ENCODE measurements around the gene CHRNA4.
"Not testable (repeated sequence)": the region's sequence is repeated elsewhere in the genome, so short reads cannot be mapped to it uniquely, and the experiment has no call there.

CHRNA4 gene

DNA sequence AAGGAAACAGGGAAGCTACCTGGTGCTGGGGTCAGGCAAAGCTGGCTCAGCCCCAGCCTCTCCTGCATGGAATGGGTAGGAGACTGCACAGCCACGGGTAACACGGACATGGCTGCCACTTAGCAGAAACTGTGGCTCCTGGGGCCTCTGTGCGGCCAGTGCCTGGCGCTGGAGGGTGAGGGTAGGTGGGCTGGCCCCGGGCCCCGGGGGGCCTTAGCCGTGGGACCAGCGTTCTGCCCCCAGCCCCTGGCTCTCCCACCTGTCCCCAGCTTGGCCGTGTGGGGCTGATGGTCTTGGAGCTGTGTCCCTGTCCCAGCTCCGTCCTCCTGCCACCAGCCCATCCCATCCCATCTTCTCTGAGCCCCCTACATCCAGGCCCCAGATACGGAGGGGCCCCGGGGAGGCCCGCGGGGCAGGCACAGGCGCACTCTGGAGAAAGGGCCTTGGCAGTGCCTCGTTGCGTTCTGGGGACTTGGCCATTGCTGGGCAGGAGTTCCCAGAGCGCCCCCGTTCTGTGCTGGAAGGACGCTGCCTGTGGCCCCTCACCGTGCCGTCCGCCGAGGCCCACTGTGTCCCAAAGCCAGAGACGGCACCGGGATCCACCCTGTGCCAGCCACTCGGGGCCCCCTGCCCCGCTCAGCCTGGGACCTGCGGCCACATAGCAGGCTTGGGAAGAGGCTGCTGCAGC is 12.2 kb downstream of the CHRNA4 start:
- DNase-seq (ENCODE audit: low spot score) = no peak

- no peak for DNase-seq (ENCODE audit: low spot score)
These were observed 13.0 kb downstream of the CHRNA4 start for GRCh38 chr20:63347950-63348827.

- DNase-seq (ENCODE audit: low spot score) = no peak
These were observed 13.9 kb downstream of the CHRNA4 start for GRCh38 chr20:63347081-63347741.

DNA sequence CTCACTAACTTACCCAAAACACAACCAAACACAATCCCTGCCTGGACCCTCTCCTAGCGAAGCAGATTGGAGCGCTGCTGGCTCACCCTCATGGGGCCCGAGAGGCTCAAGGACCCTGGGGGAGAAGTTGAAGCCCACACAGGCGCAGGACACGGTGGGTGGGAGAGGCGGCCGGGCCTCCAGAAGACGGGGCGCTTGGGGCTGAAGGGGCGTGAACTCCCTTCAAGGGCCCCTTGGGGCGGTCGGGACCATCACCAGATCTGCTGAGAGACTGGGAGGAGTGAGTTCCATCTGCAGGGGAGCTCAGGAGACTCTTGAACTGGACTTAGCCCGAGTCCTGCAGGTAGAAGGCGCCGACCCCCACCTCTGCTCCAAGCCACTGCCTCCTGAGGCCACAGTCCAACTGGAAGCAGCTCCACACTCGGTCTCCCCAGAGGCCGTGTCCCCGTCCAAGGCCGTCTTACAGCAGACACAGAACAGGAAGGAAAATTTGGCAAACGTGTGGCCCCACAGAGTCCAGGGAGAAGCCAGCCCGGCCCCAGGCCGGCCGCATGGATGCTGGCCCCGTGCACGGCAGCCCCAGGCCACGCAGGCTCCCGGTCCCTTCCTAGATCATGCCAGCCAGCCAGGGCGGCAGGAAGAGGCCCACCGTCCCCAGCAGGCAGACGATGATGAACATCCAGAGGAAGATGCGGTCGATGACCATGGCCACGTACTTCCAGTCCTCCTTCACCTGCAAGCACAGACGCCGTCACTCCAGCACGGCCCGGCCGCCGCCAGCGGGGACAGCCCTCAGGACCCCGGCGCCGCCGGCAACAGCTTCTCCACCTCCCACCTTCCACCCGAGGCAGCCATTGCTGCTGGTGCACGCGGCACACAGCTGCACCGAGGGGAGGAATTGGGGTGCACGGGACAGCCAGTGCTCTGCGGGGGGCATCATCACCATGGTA is 14.7 kb downstream of the CHRNA4 start:
- DNase-seq (ENCODE audit: low spot score) = no peak

DNA sequence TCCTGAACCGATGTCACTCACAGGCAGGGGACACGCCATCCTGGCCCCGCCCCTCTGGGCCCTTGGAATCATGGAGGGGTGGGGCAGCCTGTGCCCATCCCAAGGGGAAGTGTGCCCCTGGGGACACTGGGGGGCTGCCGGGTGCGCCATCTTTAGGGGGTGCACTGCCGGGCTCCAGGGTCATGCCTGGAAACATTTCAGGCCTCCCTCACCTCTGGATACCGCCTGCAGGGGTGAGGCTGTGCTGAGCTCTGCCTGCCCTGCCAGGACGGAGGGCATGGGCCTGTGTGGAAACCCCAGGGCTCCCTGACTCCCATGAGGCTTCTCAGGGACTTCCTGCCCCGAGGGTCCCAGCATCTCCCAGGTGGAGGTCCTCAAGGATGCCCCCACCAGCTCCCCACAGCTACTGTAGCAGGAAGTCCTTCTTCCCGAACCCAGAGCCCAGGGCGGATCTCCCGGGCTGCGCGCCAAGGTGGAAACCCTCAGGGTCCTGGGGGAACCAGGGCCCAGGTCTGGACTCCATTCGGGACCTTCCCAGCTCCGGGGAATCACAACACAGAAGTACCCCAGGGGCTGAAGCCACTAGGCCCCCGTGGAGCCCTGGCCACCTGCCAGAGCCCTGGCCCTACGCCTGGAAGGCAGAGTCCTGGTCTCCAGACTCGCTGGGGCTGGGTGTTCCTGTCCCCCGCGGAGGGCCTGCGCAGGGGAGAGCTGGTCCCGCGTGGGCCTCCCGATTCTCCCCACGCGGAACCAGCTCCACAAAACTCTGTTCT is 15.6 kb downstream of the CHRNA4 start:
- no peak for DNase-seq (ENCODE audit: low spot score)

- DNase-seq (ENCODE audit: low spot score) = peak; percentile 68
These were observed 16.4 kb downstream of the CHRNA4 start for GRCh38 chr20:63344616-63345327.

GRCh38 chr20:63343460-63344445 is 17.4 kb downstream of the CHRNA4 start:
- no peak for DNase-seq (ENCODE audit: low spot score)

DNA sequence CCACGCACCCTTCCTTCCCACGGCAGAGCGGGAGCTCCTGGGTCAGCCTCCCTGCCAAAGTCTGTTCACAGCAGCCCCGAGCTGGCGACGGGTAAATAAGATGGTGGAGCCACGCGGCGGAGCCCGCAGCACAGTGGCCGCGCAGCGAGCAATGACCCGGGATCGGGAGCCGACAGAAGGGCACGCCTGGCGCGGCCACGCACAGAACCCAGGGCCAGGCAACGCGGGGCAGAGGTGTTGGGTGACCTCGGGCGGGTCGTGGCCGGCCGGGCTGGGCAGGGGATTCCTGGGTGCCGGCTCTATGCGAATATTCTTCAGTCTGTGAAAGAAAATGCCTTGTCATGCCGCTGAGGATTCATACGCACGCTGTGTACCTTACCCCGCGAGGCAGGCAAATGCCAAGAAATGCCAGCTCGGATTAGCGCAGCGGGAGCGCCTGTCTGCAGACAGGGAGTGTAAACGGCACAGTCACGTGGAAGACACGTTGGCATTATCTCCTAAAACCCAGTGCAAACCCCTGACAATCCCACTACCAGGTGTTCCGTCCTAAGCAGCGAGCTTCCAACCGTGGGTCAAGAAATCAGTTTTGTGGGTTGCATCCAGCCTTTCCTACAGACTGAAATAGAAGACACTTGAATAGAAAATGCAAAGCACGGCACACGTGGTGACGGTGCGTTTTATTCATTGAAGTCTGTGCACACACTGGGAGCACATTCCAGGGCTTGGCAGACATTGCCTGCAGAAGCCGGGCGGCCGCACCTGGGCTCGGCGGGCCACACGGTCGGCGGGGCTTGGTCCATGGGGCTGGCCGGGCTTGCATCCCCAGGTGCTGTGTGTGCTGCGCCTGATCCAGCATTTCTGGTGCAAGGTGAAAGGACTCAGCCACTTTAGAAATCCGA is 18.3 kb downstream of the CHRNA4 start:
- no peak for DNase-seq (ENCODE audit: low spot score)

DNA sequence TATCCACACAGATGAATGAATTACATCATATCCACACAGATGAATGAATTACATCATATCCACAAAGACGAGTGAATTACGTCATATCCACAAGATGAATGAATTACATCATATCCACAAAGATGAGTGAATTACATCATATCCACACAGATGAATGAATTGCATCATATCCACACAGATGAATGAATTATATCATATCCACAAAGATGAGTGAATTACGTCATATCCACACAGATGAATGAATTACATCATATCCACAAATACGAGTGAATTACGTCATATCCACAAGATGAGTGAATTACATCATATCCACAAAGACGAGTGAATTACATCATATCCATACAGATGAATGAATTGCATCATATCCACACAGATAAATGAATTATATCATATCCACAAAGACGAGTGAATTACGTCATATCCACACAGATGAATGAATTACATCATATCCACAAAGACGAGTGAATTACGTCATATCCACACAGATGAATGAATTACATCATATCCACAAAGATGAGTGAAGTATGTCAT is 20.9 kb downstream of the CHRNA4 start:
- not testable (repeated sequence) for DNase-seq (ENCODE audit: low spot score)

GRCh38 chr20:63339154-63340094 is 21.7 kb downstream of the CHRNA4 start:
- DNase-seq (ENCODE audit: low spot score) = not testable (repeated sequence)

DNA sequence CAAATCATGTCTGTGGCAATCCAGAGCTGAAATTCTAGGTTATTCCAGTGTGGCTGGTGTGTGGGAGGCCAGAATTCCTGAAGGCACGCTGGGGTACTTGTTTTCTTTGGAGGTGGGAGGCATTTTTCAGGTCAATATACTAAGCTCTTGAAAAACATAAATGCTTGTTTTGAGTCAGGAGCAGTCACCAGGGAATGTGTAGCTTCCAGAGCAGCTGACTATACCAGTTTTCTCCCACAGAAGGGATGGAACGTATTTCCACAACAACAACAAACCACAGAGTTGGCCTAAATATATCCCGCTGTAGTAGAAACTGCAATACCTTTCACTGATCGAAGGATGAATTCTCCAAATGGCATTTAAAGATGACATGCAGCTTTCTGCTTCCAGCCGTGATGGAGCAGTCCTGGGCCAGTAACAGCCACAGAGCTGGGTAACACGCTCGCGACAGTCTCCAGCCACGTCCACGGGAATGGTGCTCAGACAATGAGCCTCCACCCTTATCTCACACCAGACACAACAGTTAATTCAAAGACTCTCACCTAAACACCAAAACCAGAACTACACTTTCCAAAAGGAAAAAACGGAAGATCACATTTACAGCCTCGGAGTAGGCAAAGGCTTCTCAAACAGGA is 23.2 kb downstream of the CHRNA4 start:
- no peak for DNase-seq (ENCODE audit: low spot score)

DNA sequence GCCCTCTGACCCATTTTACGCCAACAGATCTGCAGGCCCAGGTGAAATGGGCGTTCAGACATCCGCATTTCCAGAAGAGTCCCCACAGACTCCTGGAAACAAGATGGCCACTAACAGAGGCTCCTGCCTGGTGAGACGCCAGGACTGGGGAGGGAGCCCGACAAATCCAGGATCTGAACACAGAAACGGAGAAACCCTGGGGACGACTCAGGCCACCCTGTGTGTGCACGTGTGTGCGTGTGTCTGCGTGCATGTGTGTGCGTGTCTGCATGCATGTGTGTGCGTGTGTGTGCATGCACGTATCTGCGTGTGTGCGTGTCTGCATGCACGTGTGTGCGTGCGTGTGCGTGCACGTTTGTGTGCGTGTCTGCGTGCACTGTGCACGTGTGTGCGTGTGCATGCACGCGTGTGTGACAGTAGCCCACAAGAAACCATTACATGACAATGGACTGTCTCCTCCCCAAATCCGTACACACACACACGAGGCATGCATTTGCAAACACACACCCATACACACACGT is 24.9 kb downstream of the CHRNA4 start:
- no peak for DNase-seq (ENCODE audit: low spot score)

GRCh38 chr20:63335711-63336110 is 25.4 kb downstream of the CHRNA4 start:
- no peak for DNase-seq (ENCODE audit: low spot score)

DNA sequence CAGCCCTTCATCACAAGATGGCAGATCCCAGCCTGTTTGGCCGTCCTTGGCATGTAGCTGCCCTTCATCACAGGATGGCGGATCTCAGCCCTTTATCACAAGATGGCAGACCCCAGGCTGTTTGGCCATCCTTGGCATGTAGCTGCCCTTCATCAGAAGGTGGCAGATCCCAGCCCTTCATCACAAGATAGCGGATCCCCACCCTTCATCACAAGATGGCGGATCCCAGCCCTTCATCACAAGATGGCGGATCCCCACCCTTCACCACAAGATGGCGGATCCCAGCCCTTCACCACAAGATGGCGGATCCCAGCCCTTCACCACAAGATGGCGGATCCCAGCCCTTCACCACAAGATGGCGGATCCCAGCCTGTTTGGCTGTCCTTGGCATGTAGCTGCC is 26.1 kb downstream of the CHRNA4 start:
- DNase-seq (ENCODE audit: low spot score) = not testable (repeated sequence)

DNA sequence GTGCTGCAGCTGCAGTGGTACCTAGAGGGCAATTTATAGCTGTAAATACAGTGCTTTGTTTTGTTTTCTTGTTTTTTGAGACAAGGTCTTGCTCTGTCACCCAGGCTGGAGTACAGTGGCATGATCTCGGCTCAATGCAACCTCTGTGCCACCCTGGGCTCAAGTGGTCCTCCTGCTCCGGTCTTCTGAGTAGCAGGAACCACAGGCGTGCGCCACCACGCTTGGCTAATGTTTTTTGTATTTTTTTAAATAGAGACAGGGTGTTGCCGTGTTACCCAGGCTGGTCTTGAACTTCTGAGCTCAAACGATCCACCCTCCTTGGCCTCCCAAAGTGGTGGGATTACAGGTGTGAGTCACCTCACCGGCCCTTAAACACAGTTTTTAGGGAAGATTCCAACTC is 26.8 kb downstream of the CHRNA4 start:
- no peak for DNase-seq (ENCODE audit: low spot score)

All from AG20443 (cell line).